ENCODE measurements around the gene PICALM. TPM values are rescaled to one million over a fixed set of nuclear protein-coding genes. Genes with fewer than 3 reads are reported as not detected.

PICALM gene
- polyA plus RNA-seq, 2 of the 4 experiments (the other 2 are of a cell fraction) = 113 to 195 TPM

- TF ChIP-seq CBX8 (IDR thresholded peaks at IDR 0.05) = no peak
These were observed 32.6 kb upstream of the PICALM start (continued) for GRCh38 chr11:86101493-86101892.

DNA sequence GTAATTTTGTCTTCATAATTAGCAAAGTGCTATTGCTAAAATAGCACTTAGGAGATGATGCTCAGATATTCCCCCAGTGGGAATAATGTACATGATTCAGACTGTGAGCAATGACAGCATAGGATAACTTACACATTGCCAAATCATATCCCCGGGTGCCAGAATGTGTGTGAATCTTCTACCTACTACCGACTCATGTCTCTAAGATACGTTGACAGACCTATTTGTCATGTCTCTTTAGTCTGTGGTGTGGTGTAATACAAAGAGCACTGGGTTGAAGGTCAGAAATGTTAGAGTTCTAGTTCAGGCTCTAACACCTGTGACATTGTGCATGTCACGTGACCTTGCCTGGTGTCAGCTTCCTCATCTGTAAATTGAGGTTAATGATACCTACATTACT is 31.0 kb upstream of the PICALM start:
- POLR2A ChIA-PET = no interaction called here
- 36% methylated on average over 4 of the region's 4 CpGs for WGBS (ENCODE audit: missing lambda C conversion rate)
- DNase-seq (ENCODE audit: low read depth in 1 of 2, low spot score in 1 of 2) = peak in 1 of 2 experiments; percentile 12
- H3K9me3 ChIP-seq = no peaks in the 10 kb centered on the region
- no peak for FAIRE-seq
- CTCF ChIA-PET = interaction anchor here (1.2 kb wide), 1 partner anchor 17 kb away, joined by 4 read pairs; no protein-coding TSS in a partner anchor
- peak; percentile 39 to 47; a peak in 3 of 6 replicates for ATAC-seq
- peaks cover 24% of the 10 kb centered on the region for H3K4me1 ChIP-seq
- TF ChIP-seq CHD4 (IDR thresholded peaks at IDR 0.05; ENCODE audit: borderline replicate concordance) (no peak), FOSL2 (IDR thresholded peaks at IDR 0.05) (no peak), FOSL2 (CRISPR knock-in tag; IDR thresholded peaks at IDR 0.05) (0 out of 2 replicates have a peak, but pooled peaks have one; percentile 13)
- H3K4me3 ChIP-seq = no peak overlapping the region
- peak overlapping the region; percentile 13; the same call in 1 of the 3 replicates for H3K4me2 ChIP-seq
- H3K27ac ChIP-seq = no peak overlapping the region; a peak in 1 of 6 replicates

DNA sequence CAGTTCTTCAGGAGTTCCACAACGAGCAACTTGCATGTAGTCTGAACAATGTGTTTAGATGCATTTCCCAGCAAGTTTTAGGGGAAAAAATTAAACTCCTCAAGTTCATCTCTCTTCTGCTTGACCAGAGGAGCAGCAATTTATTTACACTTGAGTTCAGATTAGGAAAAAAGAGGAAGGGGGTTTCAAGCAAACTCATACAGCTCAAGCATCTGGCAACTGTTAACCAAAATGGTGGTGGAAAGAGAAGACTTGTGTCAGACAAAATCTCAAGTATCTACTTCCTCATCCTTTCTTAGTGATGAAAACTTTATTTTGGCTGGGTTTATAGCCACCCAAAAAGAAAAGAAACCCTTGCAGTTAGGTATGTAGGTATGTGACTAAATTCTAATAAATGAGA is 29.1 kb upstream of the PICALM start:
- POLR2A ChIA-PET = no interaction called here
- WGBS (ENCODE audit: missing lambda C conversion rate) = 50% methylated on average over 1 of the region's 1 CpG

More for the DNA sequence above, 29.1 kb upstream of the PICALM start:
- CTCF ChIA-PET = interaction anchor here (0.6 kb wide), 1 partner anchor 110 kb away, joined by 3 read pairs; no protein-coding TSS in a partner anchor
- FAIRE-seq (no peak), DNase-seq (ENCODE audit: low read depth in 1 of 2, low spot score in 1 of 2) (no peak), ATAC-seq (no peak)
- H3K4me2 ChIP-seq = no peak overlapping the region
- H3K27ac ChIP-seq = no peak overlapping the region
- TF ChIP-seq JUNB (IDR thresholded peaks at IDR 0.05) (no peak), HEYL (CRISPR knock-in tag; IDR thresholded peaks at IDR 0.05) (no peak), CHD2 (IDR thresholded peaks at IDR 0.05; ENCODE audit: low read length, partially characterized antibody) (no peak), ZFP36 (IDR thresholded peaks at IDR 0.05; ENCODE audit: borderline replicate concordance, partially characterized antibody) (no peak), PBX3 (IDR thresholded peaks at IDR 0.05) (no peak), ATOH8 (CRISPR knock-in tag; IDR thresholded peaks at IDR 0.05; ENCODE audit: low read depth) (no peak), HOXB13 (CRISPR knock-in tag; IDR thresholded peaks at IDR 0.05; ENCODE audit: low read depth) (no peak), MAX (IDR thresholded peaks at IDR 0.05) (no peak), NPAS2 (CRISPR knock-in tag; IDR thresholded peaks at IDR 0.05; ENCODE audit: borderline replicate concordance) (no peak), SMC3 (IDR thresholded peaks at IDR 0.05) (no peak), BHLHE40 (IDR thresholded peaks at IDR 0.05; ENCODE audit: low read depth, low read length) (no peak), EP300 (IDR thresholded peaks at IDR 0.05) (no peak), RFX5 (IDR thresholded peaks at IDR 0.05) (no peak)
- TF ChIP-seq, protein P1, sequence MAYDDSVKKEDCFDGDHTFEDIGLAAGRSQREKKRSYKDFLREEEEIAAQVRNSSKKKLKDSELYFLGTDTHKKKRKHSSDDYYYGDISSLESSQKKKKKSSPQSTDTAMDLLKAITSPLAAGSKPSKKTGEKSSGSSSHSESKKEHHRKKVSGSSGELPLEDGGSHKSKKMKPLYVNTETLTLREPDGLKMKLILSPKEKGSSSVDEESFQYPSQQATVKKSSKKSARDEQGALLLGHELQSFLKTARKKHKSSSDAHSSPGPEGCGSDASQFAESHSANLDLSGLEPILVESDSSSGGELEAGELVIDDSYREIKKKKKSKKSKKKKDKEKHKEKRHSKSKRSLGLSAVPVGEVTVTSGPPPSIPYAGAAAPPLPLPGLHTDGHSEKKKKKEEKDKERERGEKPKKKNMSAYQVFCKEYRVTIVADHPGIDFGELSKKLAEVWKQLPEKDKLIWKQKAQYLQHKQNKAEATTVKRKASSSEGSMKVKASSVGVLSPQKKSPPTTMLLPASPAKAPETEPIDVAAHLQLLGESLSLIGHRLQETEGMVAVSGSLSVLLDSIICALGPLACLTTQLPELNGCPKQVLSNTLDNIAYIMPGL (CRISPR knock-in tag; IDR thresholded peaks at IDR 0.05; ENCODE audit: borderline replicate concordance) = no peak
- TF ChIP-seq, protein P2, sequence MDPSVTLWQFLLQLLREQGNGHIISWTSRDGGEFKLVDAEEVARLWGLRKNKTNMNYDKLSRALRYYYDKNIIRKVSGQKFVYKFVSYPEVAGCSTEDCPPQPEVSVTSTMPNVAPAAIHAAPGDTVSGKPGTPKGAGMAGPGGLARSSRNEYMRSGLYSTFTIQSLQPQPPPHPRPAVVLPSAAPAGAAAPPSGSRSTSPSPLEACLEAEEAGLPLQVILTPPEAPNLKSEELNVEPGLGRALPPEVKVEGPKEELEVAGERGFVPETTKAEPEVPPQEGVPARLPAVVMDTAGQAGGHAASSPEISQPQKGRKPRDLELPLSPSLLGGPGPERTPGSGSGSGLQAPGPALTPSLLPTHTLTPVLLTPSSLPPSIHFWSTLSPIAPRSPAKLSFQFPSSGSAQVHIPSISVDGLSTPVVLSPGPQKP (IDR thresholded peaks at IDR 0.05; ENCODE audit: low read depth, low read length) = no peak
- TF ChIP-seq, protein P3, sequence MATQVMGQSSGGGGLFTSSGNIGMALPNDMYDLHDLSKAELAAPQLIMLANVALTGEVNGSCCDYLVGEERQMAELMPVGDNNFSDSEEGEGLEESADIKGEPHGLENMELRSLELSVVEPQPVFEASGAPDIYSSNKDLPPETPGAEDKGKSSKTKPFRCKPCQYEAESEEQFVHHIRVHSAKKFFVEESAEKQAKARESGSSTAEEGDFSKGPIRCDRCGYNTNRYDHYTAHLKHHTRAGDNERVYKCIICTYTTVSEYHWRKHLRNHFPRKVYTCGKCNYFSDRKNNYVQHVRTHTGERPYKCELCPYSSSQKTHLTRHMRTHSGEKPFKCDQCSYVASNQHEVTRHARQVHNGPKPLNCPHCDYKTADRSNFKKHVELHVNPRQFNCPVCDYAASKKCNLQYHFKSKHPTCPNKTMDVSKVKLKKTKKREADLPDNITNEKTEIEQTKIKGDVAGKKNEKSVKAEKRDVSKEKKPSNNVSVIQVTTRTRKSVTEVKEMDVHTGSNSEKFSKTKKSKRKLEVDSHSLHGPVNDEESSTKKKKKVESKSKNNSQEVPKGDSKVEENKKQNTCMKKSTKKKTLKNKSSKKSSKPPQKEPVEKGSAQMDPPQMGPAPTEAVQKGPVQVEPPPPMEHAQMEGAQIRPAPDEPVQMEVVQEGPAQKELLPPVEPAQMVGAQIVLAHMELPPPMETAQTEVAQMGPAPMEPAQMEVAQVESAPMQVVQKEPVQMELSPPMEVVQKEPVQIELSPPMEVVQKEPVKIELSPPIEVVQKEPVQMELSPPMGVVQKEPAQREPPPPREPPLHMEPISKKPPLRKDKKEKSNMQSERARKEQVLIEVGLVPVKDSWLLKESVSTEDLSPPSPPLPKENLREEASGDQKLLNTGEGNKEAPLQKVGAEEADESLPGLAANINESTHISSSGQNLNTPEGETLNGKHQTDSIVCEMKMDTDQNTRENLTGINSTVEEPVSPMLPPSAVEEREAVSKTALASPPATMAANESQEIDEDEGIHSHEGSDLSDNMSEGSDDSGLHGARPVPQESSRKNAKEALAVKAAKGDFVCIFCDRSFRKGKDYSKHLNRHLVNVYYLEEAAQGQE (IDR thresholded peaks at IDR 0.05) = no peak
- H3K4me1 ChIP-seq = peaks cover 24% of the 10 kb centered on the region
- H3K9me3 ChIP-seq = no peaks in the 10 kb centered on the region
- no peak overlapping the region for H3K4me3 ChIP-seq

Data from A549 (cell line).